ENCODE results near the gene TCEAL3. TPM values are rescaled to one million over a fixed set of nuclear protein-coding genes. Genes with fewer than 3 reads are reported as not detected.
"Not testable (repeated sequence)": the region's sequence is repeated elsewhere in the genome, so short reads cannot be mapped to it uniquely, and the experiment has no call there.

Gene TCEAL3
- polyA plus RNA-seq, 1 of the 3 experiments (the other 2 are of a cell fraction), result 26.7 TPM

- Histone ChIP-seq H2AFZ (ENCODE audit: low read depth) (no peak overlapping the region), H3K4me3 (ENCODE audit: low read depth in 2 of 2, low read length in 1 of 2) (peak overlapping the region; percentile 62 to 63; a peak in 3 of 4 replicates), H4K20me1 (ENCODE audit: insufficient read depth) (no peaks in the 10 kb centered on the region), H3K4me2 (peak overlapping the region; percentile 75), H3K36me3 (replicated peaks in 1 of 2; ENCODE audit: control insufficient read depth in 1 of 2, insufficient read depth in 2 of 2, low read length in 1 of 2) (peaks cover 4 to 9% of the 10 kb centered on the region in 2 experiments), H3K4me1 (ENCODE audit: control insufficient read depth in 1 of 2, insufficient read depth in 2 of 2, low read depth in 1 of 2, low read length in 1 of 2) (peaks cover 0 to 2% of the 10 kb centered on the region in 2 experiments; a peak in 1 of 4 replicates), H3K79me2 (ENCODE audit: insufficient read depth) (peaks cover 7% of the 10 kb centered on the region; the same call in 1 of the 2 replicates), H3K9ac (peak overlapping the region; percentile 73; the same call in 1 of the 2 replicates), H3K27me3 (ENCODE audit: insufficient read depth) (no peaks in the 10 kb centered on the region), H3K9me2 (no peaks in the 10 kb centered on the region), H3K9me3 (no peaks in the 10 kb centered on the region), H3K27ac (ENCODE audit: low read depth in 2 of 2, low read length in 1 of 2) (no peak overlapping the region), H3F3A (replicated peaks; ENCODE audit: insufficient read depth) (no peaks in the 10 kb centered on the region)
- no peak for DNase-seq
- ChIA-PET CTCF (no interaction called here), POLR2A (no interaction called here)
- TF ChIP-seq RAD21 (IDR thresholded peaks at IDR 0.05; ENCODE audit: low read length), result no peak
- TF ChIP-seq POLR2AphosphoS5 (IDR thresholded peaks at IDR 0.05; ENCODE audit: low read depth, low read length), result no peak
- TF ChIP-seq USF2 (IDR thresholded peaks at IDR 0.05; ENCODE audit: borderline replicate concordance, low read depth, low read length), result no peak
- WGBS (ENCODE audit: low lambda C conversion rate), result 40% methylated on average over 4 of the region's 4 CpGs
Observed at GRCh38 chrX:103586659-103587058, 21.1 kb upstream of the TCEAL3 start.

GRCh38 chrX:103592295-103592694 is 15.5 kb upstream of the TCEAL3 start:
- CTCF ChIA-PET, POLR2A ChIA-PET: not testable (repeated sequence)
- 39% methylated on average over 1 of the region's 1 CpG for WGBS (ENCODE audit: low lambda C conversion rate)

GRCh38 chrX:103595202-103595601 is 12.6 kb upstream of the TCEAL3 start:
- 59% methylated on average over 6 of the region's 6 CpGs for WGBS (ENCODE audit: low lambda C conversion rate)
- POLR2A ChIA-PET, result not testable (repeated sequence)
- H3K36me3 ChIP-seq (replicated peaks in 1 of 2; ENCODE audit: control insufficient read depth in 1 of 2, insufficient read depth in 2 of 2, low read length in 1 of 2), result peaks cover 0 to 14% of the 10 kb centered on the region in 2 experiments

More at GRCh38 chrX:103592295-103592694, 15.5 kb upstream of the TCEAL3 start:
- H3K27me3 ChIP-seq (ENCODE audit: insufficient read depth); H3K9me2 ChIP-seq; H3K4me1 ChIP-seq (ENCODE audit: control insufficient read depth in 1 of 2, insufficient read depth in 2 of 2, low read depth in 1 of 2, low read length in 1 of 2); H3K4me3 ChIP-seq (ENCODE audit: low read depth in 2 of 2, low read length in 1 of 2); H3K79me2 ChIP-seq (ENCODE audit: insufficient read depth); H3K27ac ChIP-seq (ENCODE audit: low read depth in 2 of 2, low read length in 1 of 2); H3K9me3 ChIP-seq; H3K4me2 ChIP-seq; H3F3A ChIP-seq (replicated peaks; ENCODE audit: insufficient read depth); DNase-seq; H3K9ac ChIP-seq; H2AFZ ChIP-seq (ENCODE audit: low read depth); H4K20me1 ChIP-seq (ENCODE audit: insufficient read depth): not testable (repeated sequence)
- H3K36me3 ChIP-seq (replicated peaks in 1 of 2; ENCODE audit: control insufficient read depth in 1 of 2, insufficient read depth in 2 of 2, low read length in 1 of 2), result peaks cover 7 to 14% of the 10 kb centered on the region in 2 experiments

More at GRCh38 chrX:103595202-103595601, 12.6 kb upstream of the TCEAL3 start:
- CTCF ChIA-PET; H3K79me2 ChIP-seq (ENCODE audit: insufficient read depth); H4K20me1 ChIP-seq (ENCODE audit: insufficient read depth); H3K4me2 ChIP-seq; H3K27ac ChIP-seq (ENCODE audit: low read depth in 2 of 2, low read length in 1 of 2); H3K27me3 ChIP-seq (ENCODE audit: insufficient read depth); H3F3A ChIP-seq (replicated peaks; ENCODE audit: insufficient read depth); DNase-seq; H3K4me3 ChIP-seq (ENCODE audit: low read depth in 2 of 2, low read length in 1 of 2); H3K9me2 ChIP-seq; H2AFZ ChIP-seq (ENCODE audit: low read depth); H3K4me1 ChIP-seq (ENCODE audit: control insufficient read depth in 1 of 2, insufficient read depth in 2 of 2, low read depth in 1 of 2, low read length in 1 of 2); H3K9ac ChIP-seq; H3K9me3 ChIP-seq: not testable (repeated sequence)
